GM12865 (cell line): ENCODE measurements around the gene TARS3.

Source experiments
- DNase-seq: peaks from one replicate; pipeline ENCODE4 v3.0.0; 2010; ENCODE audit warnings: low read depth
- H3K4me3 ChIP-seq: 2 replicates; pipeline ENCODE4 v1.5.1; 2011; ENCODE audit warnings: mild to moderate bottlenecking, low read depth, low read length, control low read depth
- TF ChIP-seq, protein P1 (sequence below): IDR thresholded peaks from 2 replicates; pipeline ENCODE4 v1.5.1; 2011; ENCODE audit warnings: low read length, control low read depth, low read depth, inconsistent platforms; ENCODE audit not compliant: insufficient read depth; ENCODE audit errors: missing control alignments

TARS3 gene

DNA sequence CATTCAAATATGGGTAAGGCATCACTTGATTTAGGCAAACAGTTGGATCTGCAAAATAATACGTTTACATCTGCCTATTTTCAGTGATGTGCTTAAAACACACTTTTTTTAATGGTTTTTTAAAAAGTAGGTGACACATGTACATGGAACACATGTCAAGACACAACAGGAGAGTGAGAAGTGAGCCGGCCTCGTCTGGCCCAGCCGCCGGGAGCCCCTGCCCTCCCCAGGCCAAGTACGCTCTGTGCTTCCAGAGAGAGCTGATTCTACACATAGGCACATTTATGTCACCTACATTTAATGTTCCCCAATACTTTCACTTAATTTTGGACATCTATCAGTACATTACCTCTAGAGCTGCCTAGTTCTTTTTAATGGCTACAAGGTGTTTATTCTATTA is 75.9 kb downstream of the TARS3 start:
- TF ChIP-seq, protein P1, sequence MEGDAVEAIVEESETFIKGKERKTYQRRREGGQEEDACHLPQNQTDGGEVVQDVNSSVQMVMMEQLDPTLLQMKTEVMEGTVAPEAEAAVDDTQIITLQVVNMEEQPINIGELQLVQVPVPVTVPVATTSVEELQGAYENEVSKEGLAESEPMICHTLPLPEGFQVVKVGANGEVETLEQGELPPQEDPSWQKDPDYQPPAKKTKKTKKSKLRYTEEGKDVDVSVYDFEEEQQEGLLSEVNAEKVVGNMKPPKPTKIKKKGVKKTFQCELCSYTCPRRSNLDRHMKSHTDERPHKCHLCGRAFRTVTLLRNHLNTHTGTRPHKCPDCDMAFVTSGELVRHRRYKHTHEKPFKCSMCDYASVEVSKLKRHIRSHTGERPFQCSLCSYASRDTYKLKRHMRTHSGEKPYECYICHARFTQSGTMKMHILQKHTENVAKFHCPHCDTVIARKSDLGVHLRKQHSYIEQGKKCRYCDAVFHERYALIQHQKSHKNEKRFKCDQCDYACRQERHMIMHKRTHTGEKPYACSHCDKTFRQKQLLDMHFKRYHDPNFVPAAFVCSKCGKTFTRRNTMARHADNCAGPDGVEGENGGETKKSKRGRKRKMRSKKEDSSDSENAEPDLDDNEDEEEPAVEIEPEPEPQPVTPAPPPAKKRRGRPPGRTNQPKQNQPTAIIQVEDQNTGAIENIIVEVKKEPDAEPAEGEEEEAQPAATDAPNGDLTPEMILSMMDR = no peak
- H3K4me3 ChIP-seq = no peak overlapping the region
- no peak for DNase-seq

DNA sequence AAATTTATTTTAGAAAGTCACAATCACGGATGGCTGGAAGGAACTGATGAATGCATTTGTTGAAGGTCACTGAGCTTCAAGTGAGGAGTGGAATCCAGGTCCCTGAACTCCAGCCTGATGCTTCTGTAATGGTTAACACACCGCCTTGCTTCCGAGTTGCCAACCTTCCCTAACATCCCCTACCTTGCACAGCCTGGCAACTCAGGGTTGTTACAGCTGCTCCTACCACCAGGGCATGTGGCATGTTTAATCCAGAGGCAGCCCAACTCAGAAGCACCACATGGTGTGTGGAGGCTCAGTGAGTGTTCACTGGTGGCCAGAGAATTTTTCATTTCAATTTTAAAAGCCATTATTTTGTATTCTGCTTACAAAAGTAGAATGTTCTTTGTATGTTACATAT is 77.0 kb downstream of the TARS3 start:
- TF ChIP-seq, protein P1 = no peak
- H3K4me3 ChIP-seq = no peak overlapping the region
- DNase-seq = no peak

DNA sequence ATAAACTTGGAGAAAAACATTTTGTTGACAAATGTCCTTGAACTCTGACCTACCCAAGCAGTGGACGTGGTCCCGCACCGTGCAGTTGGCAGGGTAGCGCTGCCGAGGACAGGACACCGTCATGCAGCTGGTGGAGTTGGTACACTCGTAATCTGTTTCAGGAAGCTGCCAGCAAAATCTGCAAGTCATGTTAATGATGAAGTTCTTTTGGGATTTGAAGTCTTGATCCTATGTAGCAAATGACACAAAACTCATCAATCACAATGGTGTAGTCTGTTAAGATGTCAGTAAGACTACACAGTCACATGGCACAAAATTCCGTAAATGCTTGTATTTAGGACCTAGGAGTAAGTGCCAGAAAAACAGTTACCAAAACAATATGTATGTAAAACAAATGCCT is 77.6 kb downstream of the TARS3 start:
- no peak overlapping the region for H3K4me3 ChIP-seq
- TF ChIP-seq, protein P1 = no peak
- no peak for DNase-seq

DNA sequence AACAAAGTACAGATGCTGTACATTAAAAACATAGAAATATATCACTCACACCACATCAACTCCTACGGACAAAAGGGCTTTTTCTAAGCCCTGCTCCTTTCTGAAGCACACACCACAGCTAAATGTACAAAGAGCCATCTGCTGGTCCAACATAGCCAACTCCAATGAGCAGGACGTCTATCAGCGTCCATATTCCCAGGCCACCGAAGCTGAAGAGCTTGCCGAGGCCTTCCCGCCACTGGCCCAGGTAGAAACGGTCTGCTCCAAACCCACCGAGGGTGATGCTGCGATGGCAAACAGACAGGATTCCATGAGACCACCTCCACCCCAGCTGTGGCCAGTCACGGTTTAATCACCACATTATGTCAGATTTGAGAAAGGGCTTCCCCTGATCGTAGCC is 81.9 kb downstream of the TARS3 start:
- TF ChIP-seq, protein P1 = no peak
- DNase-seq = no peak
- no peak overlapping the region for H3K4me3 ChIP-seq

DNA sequence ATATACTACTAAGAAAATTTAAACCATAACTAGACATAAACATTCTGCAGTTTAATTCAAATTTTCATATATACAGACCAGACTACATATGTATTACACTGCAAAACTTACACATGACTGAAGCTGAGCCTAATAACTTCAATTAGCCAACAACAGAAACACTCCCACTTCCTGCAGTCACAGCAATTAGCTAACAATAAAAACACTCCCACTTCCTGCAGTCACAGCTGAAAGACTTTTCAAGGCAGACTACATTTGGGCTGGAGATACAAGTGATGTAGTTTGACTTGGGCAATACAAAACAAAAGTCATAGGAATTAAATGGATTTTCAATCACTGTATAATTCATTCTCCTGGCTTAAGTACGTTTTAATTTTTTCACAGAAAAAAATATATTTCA is 82.4 kb downstream of the TARS3 start:
- TF ChIP-seq, protein P1 = no peak
- H3K4me3 ChIP-seq = no peak overlapping the region
- peak; percentile 41 for DNase-seq

DNA sequence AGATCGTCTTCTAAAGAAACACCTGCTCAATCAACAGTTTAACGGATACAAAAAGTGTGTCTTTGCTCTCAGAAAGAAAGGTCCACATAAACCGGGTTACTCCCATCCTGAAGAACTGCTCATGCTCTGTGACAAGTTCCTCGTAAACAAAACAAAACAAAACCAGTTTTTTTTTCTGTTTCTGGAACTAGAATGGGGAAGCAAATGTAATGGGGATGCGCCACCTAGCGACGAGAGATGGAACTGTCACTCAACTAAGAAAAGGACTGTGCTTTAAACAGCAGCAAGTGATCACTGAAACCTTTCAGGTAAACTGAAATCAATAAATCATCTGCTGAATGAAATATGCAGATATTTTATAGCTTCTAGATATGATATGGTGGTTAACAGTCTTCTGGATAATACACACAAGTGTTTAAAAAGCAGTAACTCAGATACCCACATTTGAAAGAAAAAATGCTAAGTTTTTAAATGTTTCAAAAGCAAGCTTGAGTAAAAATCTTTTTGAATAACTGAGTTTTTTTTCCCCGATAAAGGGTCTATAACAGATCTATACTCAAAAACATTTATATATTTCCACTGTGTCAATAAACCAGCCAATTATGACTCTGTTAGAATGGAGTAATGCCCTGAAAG is 83.0 kb downstream of the TARS3 start:
- TF ChIP-seq, protein P1 = peak; percentile 85
- H3K4me3 ChIP-seq = no peak overlapping the region
- DNase-seq = peak; percentile 83

DNA sequence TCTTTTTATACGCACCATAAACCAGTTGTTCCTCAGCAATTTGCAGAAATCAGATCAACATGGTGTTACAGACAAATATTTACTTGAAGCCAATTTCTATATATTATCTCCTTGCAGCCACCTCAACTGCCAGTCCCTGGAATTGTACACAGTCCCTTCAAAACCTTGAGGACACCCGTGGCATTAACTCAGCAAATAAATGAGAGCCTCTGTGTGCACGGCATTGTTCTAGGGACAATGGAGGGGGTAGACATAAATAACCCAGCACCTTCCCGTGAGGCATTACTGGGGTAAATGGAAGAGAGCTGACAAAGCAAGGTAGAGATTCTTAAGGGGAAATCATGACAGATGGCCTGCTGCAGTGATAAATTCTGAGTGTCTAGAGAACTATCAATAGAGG is 84.6 kb downstream of the TARS3 start:
- no peak for DNase-seq
- TF ChIP-seq, protein P1 = no peak
- no peak overlapping the region for H3K4me3 ChIP-seq
